ENCODE measurements around the gene EFHC1. TPM values are rescaled to one million over a fixed set of nuclear protein-coding genes. Genes with fewer than 3 reads are reported as not detected.

EFHC1 gene
- total RNA-seq, 1 donor from 2014 or later, result 33.8 TPM

DNA sequence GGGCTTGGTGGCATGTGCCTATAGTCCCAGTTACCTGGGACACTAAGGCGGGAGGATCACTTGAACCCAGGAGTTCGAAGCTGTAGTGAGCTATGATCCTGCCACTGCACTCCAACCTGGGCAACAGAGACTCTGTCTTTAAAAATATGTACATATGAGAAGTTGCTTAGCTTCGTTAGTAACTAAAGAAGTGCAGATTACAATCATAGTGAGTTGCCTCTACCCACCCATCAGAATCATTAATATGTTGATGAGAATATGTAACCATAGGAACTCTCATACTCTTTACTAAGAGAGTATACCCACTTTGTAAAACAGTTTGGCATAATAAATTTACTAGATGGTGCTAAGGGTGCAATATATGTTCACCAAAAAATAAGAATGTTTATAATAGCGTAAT lies 54.0 kb downstream of the EFHC1 start:
- Mint-ChIP-seq H3K27me3 (ENCODE audit: unreplicated experiment) (no peaks in the 10 kb centered on the region), H3K4me1 (ENCODE audit: unreplicated experiment) (peaks cover 2% of the 10 kb centered on the region), H3K9me3 (ENCODE audit: unreplicated experiment) (peaks cover 3% of the 10 kb centered on the region), H3K36me3 (ENCODE audit: unreplicated experiment) (peaks cover 7% of the 10 kb centered on the region), H3K27ac (ENCODE audit: unreplicated experiment) (no peak overlapping the region), H3K4me3 (ENCODE audit: unreplicated experiment) (no peak overlapping the region)
- TF ChIP-seq, protein P1, sequence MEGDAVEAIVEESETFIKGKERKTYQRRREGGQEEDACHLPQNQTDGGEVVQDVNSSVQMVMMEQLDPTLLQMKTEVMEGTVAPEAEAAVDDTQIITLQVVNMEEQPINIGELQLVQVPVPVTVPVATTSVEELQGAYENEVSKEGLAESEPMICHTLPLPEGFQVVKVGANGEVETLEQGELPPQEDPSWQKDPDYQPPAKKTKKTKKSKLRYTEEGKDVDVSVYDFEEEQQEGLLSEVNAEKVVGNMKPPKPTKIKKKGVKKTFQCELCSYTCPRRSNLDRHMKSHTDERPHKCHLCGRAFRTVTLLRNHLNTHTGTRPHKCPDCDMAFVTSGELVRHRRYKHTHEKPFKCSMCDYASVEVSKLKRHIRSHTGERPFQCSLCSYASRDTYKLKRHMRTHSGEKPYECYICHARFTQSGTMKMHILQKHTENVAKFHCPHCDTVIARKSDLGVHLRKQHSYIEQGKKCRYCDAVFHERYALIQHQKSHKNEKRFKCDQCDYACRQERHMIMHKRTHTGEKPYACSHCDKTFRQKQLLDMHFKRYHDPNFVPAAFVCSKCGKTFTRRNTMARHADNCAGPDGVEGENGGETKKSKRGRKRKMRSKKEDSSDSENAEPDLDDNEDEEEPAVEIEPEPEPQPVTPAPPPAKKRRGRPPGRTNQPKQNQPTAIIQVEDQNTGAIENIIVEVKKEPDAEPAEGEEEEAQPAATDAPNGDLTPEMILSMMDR (IDR thresholded peaks at IDR 0.05), result no peak
- DNase-seq (ENCODE audit: extremely low spot score, unreplicated experiment), result no peak

DNA sequence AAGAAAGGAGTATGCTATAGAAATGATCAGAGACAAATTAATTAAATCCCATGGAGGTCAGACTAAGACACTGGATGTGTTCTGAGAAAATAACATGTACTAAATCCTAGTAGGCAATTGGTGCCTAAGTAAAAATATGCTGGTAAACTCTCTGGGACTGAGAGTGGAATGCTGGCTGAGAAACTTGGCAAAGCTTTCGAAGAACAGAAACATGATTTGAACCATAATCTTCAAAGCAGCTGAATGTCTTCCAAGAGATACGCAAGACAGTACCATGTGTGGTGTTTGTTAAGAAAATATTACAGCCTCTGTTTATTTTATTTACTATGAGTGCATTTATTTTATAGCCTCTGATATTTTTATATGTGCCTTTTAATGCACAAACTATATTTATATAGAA lies 55.2 kb downstream of the EFHC1 start:
- H3K4me1 Mint-ChIP-seq (ENCODE audit: unreplicated experiment), result peaks cover 2% of the 10 kb centered on the region
- TF ChIP-seq, protein P1 (IDR thresholded peaks at IDR 0.05), result no peak
- no peak for DNase-seq (ENCODE audit: extremely low spot score, unreplicated experiment)
- no peaks in the 10 kb centered on the region for H3K27me3 Mint-ChIP-seq (ENCODE audit: unreplicated experiment)
- H3K27ac Mint-ChIP-seq (ENCODE audit: unreplicated experiment), result peak overlapping the region; percentile 8
- peaks cover 3% of the 10 kb centered on the region for H3K9me3 Mint-ChIP-seq (ENCODE audit: unreplicated experiment)
- H3K36me3 Mint-ChIP-seq (ENCODE audit: unreplicated experiment), result peaks cover 7% of the 10 kb centered on the region
- no peak overlapping the region for H3K4me3 Mint-ChIP-seq (ENCODE audit: unreplicated experiment)

DNA sequence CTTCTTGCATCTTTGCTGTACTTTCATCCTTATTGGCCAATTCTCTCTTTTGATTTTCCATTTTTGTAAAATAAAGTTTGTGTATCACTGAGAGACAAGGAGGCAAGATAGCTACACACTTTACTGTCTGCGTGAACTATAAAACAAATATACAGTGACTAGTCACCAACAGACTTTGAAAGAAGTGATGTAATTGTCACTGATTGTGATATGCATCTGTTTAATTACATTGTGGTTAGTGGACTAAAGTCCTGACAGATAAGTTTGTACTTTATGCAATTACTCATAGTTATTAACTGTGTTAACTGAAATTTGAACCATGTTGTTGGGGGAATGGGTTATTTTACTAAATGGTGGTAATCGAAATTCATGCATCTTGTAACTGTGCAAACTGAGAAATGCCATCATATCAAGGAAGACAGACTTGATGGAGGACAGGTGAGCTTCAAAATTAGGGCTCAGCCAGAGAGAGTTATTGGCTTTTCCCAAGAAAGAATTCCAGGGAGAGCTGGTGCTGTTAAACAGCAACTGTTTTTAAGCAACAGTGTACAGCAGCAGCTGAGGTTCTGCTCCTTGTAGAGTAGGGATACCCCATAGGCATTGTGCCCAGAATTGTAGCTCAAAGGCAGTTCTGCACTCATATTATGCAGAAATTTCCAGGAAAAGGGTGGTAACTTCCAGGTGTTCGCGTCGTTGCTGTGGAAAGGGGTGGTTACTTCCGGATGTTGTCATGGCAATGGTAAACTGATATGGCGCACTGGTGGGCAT lies 62.9 kb downstream of the EFHC1 start:
- Mint-ChIP-seq H3K4me3 (ENCODE audit: unreplicated experiment) (no peak overlapping the region), H3K36me3 (ENCODE audit: unreplicated experiment) (peaks cover 17% of the 10 kb centered on the region), H3K9me3 (ENCODE audit: unreplicated experiment) (no peaks in the 10 kb centered on the region), H3K4me1 (ENCODE audit: unreplicated experiment) (no peaks in the 10 kb centered on the region), H3K27me3 (ENCODE audit: unreplicated experiment) (no peaks in the 10 kb centered on the region), H3K27ac (ENCODE audit: unreplicated experiment) (no peak overlapping the region)
- TF ChIP-seq, protein P1 (IDR thresholded peaks at IDR 0.05), result no peak
- DNase-seq (ENCODE audit: extremely low spot score, unreplicated experiment), result no peak

DNA sequence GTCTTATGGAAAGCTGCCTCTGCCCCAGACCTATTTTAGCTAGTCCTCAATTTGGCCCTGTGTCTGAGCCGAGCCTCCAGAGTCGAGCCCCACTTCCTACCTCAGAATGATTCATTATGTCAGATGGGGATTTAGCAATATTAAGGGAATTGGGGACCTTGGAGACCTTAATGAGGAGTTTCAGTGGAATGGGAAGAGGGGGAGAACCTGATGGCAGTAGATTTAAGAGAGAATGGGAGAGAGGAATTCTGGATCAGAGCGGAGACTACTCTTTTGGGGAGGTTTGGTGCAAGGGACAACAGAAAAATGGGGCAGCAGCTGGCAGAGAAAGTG lies 63.5 kb downstream of the EFHC1 start:
- no peak for DNase-seq (ENCODE audit: extremely low spot score, unreplicated experiment)
- Mint-ChIP-seq H3K4me3 (ENCODE audit: unreplicated experiment) (no peak overlapping the region), H3K9me3 (ENCODE audit: unreplicated experiment) (no peaks in the 10 kb centered on the region), H3K27ac (ENCODE audit: unreplicated experiment) (no peak overlapping the region), H3K27me3 (ENCODE audit: unreplicated experiment) (no peaks in the 10 kb centered on the region), H3K36me3 (ENCODE audit: unreplicated experiment) (peaks cover 17% of the 10 kb centered on the region), H3K4me1 (ENCODE audit: unreplicated experiment) (no peaks in the 10 kb centered on the region)
- TF ChIP-seq, protein P1 (IDR thresholded peaks at IDR 0.05), result no peak

DNA sequence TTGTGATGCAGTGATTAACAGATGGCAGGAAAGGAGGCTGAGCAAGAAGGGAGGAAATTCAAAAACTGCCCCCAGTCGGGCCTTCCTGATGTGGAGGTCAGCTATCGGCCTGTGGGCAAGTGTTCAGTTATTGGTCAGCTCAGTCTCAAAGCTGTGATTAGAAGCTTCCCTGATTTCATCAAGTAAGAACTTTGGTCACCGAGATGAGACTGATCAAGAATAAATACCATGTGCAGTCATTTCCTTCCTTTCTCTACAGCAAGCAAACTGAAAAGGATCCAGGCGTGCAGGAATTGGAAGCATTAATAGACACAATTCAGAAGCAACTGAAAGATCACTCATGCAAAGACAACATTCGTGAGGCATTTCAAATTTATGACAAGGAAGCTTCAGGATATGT lies 69.7 kb downstream of the EFHC1 start:
- H3K4me1 Mint-ChIP-seq (ENCODE audit: unreplicated experiment), result peaks cover 27% of the 10 kb centered on the region
- H3K27ac Mint-ChIP-seq (ENCODE audit: unreplicated experiment), result peak overlapping the region; percentile 5
- no peaks in the 10 kb centered on the region for H3K9me3 Mint-ChIP-seq (ENCODE audit: unreplicated experiment)
- DNase-seq (ENCODE audit: extremely low spot score, unreplicated experiment), result no peak
- no peak overlapping the region for H3K4me3 Mint-ChIP-seq (ENCODE audit: unreplicated experiment)
- TF ChIP-seq, protein P1 (IDR thresholded peaks at IDR 0.05), result no peak
- H3K36me3 Mint-ChIP-seq (ENCODE audit: unreplicated experiment), result peaks cover 9% of the 10 kb centered on the region
- no peaks in the 10 kb centered on the region for H3K27me3 Mint-ChIP-seq (ENCODE audit: unreplicated experiment)

All from osteocyte (in vitro differentiated cells).